ENCODE measurements around the gene RESP18.
"Not testable (repeated sequence)": the region's sequence is repeated elsewhere in the genome, so short reads cannot be mapped to it uniquely, and the experiment has no call there.

Gene RESP18

GRCh38 chr2:219325657-219326315 lies 6.8 kb downstream of the RESP18 start:
- no peak for DNase-seq (ENCODE audit: low read depth in 3 of 3)

- DNase-seq (ENCODE audit: low read depth in 3 of 3), result no peak
Observed at GRCh38 chr2:219325136-219325535, 7.4 kb downstream of the RESP18 start.

GRCh38 chr2:219323434-219323833 lies 9.1 kb downstream of the RESP18 start:
- DNase-seq (ENCODE audit: low read depth in 3 of 3), result no peak

DNA sequence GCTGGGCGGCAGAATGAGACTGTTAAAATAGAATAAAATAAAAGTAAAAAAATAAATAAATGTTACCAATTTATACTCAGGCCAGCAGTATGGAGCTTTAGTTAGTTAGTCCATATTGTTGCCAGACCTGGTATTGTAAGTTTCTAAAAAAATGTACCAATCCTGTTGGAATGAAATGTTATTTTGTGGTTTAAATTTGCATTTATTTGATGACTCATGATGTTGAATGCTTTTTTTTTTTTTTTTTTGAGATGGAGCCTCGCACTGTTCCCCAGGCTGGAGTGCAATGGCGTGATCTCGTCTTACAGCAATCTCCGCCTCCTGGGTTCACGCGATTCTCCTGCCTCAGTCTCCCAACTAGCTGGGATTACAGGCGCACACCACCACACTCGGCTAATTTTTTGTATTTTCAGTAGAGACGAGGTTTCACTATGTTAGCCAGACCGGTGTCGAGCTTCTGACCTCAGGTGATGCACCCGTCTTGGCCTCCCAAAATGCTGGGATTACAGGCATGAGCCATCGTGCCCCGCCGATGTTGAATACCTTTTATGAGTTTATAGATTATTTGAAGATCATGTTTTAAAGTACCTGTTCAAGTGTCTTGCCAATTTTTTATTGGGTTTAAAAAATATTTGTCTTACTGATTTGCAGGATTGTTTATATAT lies 17.6 kb downstream of the RESP18 start:
- no peak for DNase-seq (ENCODE audit: low read depth in 3 of 3)

GRCh38 chr2:219312683-219313263 lies 19.8 kb downstream of the RESP18 start:
- not testable (repeated sequence) for DNase-seq (ENCODE audit: low read depth in 3 of 3)

- DNase-seq (ENCODE audit: low read depth in 3 of 3), result no peak
Observed at GRCh38 chr2:219309278-219309677, 23.3 kb downstream of the RESP18 start, which contains the start of gene PTPRN. Gene PTPRN (minus strand): TSS chr2:219309401. CDS start chr2:219309332, 69 bp downstream.

- DNase-seq (ENCODE audit: low read depth in 3 of 3), result peak; percentile 30 to 60 (median 40)
Observed at GRCh38 chr2:219308142-219309101, 24.1 kb downstream of the RESP18 start.

DNA sequence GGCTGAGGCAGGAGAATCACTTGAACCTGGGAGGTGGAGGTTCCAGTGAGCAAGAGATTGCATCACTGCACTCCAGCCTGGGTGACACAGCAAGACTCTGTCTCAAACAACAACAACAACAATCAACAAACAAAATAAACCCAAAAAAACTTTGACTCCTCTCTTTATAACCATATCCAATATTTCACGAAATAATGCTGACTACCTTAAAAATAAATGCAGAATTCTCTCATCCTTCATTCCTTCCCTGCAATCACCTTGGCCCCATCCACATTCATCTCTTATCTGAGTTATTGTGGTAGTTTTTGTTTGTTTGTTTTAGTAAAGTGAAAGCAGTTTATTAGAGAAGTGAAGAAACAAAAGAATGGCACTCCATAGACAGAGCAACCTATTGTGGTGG lies 26.5 kb downstream of the RESP18 start:
- DNase-seq (ENCODE audit: low read depth in 3 of 3), result no peak

DNA sequence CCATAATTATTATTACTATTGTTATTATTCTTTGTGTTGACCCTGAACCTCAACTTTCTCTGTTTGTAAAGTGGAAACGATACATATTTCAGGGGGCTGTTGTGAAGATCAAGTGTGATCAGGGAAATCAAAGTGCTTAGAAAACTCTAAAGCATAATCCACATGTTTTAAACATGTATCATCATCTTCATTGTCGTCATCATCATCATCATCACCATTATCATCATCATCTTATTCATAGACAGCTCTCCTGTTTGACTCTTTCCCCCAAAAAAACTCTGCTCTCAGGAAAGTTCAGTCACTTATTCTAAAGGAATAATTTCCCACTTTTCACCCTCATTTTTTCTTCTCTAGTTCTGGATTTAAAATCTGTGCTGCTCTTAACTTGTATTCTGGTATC lies 28.3 kb downstream of the RESP18 start:
- DNase-seq (ENCODE audit: low read depth in 3 of 3), result no peak

GRCh38 chr2:219302412-219302968 lies 30.1 kb downstream of the RESP18 start:
- no peak for DNase-seq (ENCODE audit: low read depth in 3 of 3)

DNA sequence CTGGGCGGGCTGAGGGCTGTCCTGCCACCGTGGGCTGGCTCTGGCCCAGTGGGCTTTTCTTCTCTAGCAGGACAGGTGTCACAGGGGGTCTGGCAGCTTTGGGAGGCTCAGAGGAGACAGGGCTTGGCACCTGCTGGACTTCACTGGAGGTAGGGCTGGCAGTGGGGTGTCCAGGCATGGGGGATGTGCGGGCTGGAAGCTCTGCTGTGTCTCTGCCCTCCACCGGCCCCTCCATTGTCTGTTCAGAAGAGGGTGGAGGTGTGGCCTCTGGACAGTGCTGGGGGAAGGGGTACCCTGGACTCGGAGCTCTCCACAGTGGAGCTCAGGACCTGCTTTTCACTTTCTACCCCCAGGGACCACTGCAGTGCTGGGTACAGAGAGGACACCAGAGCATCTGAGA lies 32.5 kb downstream of the RESP18 start:
- DNase-seq (ENCODE audit: low read depth in 3 of 3), result no peak

DNA sequence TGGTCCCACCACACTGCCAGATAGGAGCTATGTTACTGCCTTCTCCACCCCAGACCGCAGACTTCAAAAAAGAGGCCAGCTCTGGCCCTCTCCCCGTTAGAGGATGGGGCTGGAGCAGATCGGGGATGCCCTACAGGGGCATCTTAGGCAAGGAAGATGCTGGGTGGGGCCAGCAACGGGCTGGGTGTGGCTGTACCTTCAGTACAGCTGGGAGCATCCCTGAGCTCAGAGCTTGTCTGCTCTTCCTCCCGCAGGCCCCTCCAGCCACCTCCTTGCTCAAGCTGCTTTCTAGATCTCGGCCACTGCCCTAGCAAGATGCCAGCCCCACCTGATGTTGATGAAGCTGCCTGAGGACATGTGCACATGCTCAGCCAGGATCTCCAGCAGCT lies 33.2 kb downstream of the RESP18 start:
- DNase-seq (ENCODE audit: low read depth in 3 of 3), result no peak

- peak; percentile 81 to 93 (median 87) for DNase-seq (ENCODE audit: low read depth in 3 of 3)
Observed at GRCh38 chr2:219298759-219299371, 33.7 kb downstream of the RESP18 start.

GRCh38 chr2:219297766-219298456 lies 34.6 kb downstream of the RESP18 start:
- DNase-seq (ENCODE audit: low read depth in 3 of 3), result no peak

- no peak for DNase-seq (ENCODE audit: low read depth in 3 of 3)
Observed at GRCh38 chr2:219296631-219297391, 35.7 kb downstream of the RESP18 start.

DNA sequence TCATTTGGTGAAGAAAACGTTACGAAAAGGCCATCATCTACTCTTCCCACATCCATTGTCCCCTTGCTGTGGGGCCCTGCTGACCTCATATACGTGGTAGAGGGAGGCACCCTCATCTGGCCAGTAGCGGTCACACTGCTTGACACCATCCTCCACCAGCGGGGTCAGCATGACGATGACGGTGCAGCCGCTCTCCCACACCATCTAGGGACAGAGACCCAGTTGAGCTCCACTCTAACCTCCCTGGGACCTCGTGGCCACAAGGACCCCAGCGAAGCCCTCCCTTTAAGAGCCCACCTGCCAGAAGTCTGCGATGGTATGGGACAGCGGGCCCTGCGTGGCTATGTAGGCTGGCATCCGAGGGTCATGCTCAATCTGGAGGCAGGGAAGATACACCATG lies 36.4 kb downstream of the RESP18 start:
- DNase-seq (ENCODE audit: low read depth in 3 of 3), result no peak

DNA sequence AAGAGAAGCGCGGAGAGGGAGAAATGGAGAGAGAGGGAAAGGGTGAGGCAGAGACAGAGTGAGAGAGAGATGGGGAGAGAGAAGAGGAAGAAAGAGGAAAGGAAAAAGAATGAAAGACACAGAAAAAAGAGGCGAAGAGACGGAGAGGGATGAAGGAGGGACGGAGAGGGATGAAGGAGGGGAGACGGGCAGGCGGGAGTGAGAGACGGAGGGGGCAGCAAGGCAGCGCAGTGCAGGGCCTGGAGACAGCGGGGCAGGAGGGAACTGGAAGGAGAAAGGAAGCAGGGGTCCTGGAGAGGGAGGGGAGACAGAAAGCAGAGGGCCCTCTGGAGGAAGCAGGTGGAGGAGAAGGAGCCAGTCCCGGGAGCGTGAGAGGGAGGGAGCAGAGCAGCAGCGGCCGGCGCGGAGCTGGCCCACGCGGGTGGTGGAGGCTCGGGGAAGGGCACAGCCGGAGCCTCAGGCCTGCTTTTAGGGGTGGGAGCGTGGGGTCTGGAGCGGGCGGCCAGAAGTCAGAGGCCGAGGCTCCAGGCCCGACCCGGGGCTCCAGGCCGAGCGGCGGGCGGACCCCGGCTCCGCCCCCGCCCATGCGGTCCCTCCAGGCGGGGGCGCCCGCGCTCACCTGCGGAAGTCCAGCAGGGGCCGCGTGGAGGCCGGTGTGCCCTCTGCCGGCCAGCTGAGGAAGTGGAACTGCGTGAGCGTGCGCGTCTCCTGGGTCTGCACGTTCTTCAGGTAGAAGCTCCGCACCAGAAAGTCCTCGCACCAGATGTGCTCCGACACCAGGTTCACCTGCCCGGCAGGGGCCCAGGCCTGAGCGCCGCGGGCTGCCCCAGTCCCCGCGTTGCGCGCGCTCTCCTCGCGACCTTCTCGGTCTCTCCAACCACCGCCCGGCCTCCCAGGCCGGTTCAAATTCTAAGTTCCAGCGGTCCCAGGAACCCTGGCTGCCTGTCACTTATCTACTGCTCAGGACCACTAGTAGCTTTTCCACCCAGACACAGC lies 37.9 kb downstream of the RESP18 start:
- peak; percentile 78 to 89 (median 81) for DNase-seq (ENCODE audit: low read depth in 3 of 3)

- no peak for DNase-seq (ENCODE audit: low read depth in 3 of 3)
Observed at GRCh38 chr2:219293736-219294231, 38.8 kb downstream of the RESP18 start.

Measured in stimulated activated CD4-positive, alpha-beta T cell treated with anti-CD3 and anti-CD28 coated beads, TNF-alpha, amount 100 ng/mL, for 24 hours (primary cell).